Epithelial cell of esophagus (primary cell): ENCODE data around the gene SMC4.

ENCODE experiments used
- DNase-seq: peaks from one replicate; pipeline ENCODE4 v3.0.0; 2010; ENCODE audit warnings: low read depth
- H3K4me3 ChIP-seq: 2 replicates; pipeline ENCODE4 v1.5.1; 2011; ENCODE audit warnings: mild to moderate bottlenecking, low read length, control low read depth
- TF ChIP-seq, protein P1 (sequence below): IDR thresholded peaks from 2 replicates; pipeline ENCODE4 v1.5.1; 2011; ENCODE audit warnings: low read depth, mild to moderate bottlenecking, low read length, control low read depth, inconsistent platforms; ENCODE audit not compliant: insufficient read depth; ENCODE audit errors: missing control alignments

The SMC4 gene

DNA sequence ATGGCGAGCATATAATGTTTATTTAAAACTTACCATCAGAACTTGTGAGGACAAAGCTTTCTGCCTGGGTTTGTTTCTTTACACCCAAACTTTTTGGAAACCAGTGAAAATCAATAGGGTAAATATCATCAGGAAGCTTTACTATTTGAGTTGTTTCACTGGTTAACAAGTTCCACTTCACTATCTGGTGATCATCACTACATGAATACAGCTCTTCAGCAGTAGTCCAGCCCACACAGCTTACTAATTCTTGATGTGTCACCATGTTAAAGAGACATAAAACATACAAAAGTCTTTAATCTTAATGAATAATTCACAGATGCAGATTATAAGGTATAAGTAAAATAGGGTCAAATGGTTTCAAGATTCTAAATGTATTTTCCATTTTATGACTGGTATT lies 18.0 kb upstream of the SMC4 start:
- no peak overlapping the region for H3K4me3 ChIP-seq
- TF ChIP-seq, protein P1, sequence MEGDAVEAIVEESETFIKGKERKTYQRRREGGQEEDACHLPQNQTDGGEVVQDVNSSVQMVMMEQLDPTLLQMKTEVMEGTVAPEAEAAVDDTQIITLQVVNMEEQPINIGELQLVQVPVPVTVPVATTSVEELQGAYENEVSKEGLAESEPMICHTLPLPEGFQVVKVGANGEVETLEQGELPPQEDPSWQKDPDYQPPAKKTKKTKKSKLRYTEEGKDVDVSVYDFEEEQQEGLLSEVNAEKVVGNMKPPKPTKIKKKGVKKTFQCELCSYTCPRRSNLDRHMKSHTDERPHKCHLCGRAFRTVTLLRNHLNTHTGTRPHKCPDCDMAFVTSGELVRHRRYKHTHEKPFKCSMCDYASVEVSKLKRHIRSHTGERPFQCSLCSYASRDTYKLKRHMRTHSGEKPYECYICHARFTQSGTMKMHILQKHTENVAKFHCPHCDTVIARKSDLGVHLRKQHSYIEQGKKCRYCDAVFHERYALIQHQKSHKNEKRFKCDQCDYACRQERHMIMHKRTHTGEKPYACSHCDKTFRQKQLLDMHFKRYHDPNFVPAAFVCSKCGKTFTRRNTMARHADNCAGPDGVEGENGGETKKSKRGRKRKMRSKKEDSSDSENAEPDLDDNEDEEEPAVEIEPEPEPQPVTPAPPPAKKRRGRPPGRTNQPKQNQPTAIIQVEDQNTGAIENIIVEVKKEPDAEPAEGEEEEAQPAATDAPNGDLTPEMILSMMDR, result no peak
- DNase-seq, result peak; percentile 50

GRCh38 chr3:160384639-160385318 lies 14.7 kb upstream of the SMC4 start:
- TF ChIP-seq, protein P1, result no peak
- no peak for DNase-seq
- no peak overlapping the region for H3K4me3 ChIP-seq

DNA sequence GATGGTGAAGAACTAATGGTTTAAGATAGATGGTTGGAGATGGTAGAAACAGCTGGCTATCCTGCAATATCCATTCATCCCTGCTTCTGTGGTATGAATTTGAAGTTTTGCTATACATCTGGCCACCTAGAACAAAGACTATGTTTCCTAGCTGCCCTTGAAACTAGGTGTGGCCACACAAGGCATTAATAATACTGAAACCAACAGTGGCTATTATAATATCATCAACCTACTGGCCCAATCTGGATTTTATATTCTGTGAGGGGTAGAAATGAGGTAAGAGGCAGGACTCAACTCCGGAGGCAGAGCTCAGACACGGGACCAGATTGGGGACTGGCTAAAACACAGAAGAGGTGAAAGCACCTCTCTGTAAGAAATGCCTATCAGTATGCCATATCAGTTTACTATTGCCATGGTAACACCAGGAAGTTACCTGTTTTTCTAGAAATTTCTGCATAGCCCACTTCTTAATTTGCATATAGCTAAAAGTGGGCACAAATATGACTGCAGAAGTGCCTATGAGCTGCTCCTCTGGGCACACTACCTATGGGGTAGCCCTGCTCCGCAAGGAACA lies 8.8 kb upstream of the SMC4 start:
- TF ChIP-seq, protein P1, result no peak
- DNase-seq, result no peak
- no peak overlapping the region for H3K4me3 ChIP-seq

- no peak for DNase-seq
- H3K4me3 ChIP-seq, result no peak overlapping the region
- TF ChIP-seq, protein P1, result no peak
These were observed 6.7 kb upstream of the SMC4 start for GRCh38 chr3:160392798-160393197.

DNA sequence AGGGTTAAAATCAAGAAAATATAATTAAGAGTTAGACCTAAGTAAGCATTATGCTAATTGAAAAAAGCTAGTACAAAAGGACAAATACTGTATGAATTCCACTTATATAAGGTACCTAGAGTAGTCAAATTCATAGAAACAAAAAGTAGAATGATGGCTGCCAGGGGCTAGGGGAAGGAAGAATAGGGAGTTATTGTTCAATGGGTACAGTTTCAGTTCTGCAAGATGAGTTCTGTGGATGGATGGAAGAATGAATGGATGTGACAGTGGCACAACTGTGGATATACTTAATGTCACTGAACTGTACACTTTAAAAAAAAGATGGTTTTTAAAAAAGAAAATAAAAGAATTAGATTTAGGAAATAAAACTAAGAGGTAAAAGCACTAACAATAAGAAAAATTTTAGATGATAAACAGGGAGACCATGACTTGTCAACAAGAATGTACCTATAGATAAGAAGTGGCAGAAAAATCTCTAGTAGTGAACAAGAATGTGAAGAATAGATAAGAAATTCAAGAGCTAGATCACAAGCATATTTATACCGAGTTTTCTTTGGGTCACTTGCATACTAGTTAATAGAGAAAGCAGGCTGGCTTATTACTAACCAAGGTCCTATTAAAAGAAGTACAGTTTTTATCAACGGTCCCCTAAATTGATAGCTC lies 6.0 kb upstream of the SMC4 start:
- no peak for DNase-seq
- no peak overlapping the region for H3K4me3 ChIP-seq
- TF ChIP-seq, protein P1, result no peak

- TF ChIP-seq, protein P1, result no peak
These were observed 5.4 kb upstream of the SMC4 start for GRCh38 chr3:160394009-160394392.

More at GRCh38 chr3:160394009-160394392, 5.4 kb upstream of the SMC4 start:
- H3K4me3 ChIP-seq, result no peak overlapping the region
- no peak for DNase-seq
